HG02885 (cell line): Measurements from ENCODE around the gene ENG.

Source experiments
- ATAC-seq: cut with Tn5 transposase; IDR thresholded peaks from one replicate; pipeline ENCODE4 v1.9.1; 2021; ENCODE audit warnings: mild to moderate bottlenecking; ENCODE audit not compliant: unreplicated experiment, poor library complexity

Gene ENG

GRCh38 chr9:127866535-127866934 lies 12.1 kb upstream of the ENG start:
- ATAC-seq, result no peak

- no peak for ATAC-seq
These were observed 11.4 kb upstream of the ENG start for GRCh38 chr9:127865645-127866464.

GRCh38 chr9:127863191-127863621 lies 8.7 kb upstream of the ENG start:
- ATAC-seq, result no peak

- ATAC-seq, result no peak
These were observed 7.9 kb upstream of the ENG start for GRCh38 chr9:127862075-127863011.

- ATAC-seq, result no peak
These were observed 6.3 kb upstream of the ENG start for GRCh38 chr9:127860779-127861178.

- no peak for ATAC-seq
These were observed 5.8 kb upstream of the ENG start for GRCh38 chr9:127860260-127860659.

GRCh38 chr9:127858041-127858512 lies 3.6 kb upstream of the ENG start:
- ATAC-seq, result no peak

- no peak for ATAC-seq
These were observed 2.8 kb upstream of the ENG start for GRCh38 chr9:127857278-127857677.

- ATAC-seq, result no peak
These were observed 2.3 kb upstream of the ENG start for GRCh38 chr9:127856729-127857116.

GRCh38 chr9:127856094-127856728 lies 1.8 kb upstream of the ENG start:
- no peak for ATAC-seq

GRCh38 chr9:127855522-127855921 lies 1.1 kb upstream of the ENG start:
- ATAC-seq, result no peak

GRCh38 chr9:127854960-127855359 lies 502 bp upstream of the ENG start:
- ATAC-seq, result no peak

- no peak for ATAC-seq
These were observed 910 bp downstream of the ENG start for GRCh38 chr9:127853312-127854183.

- ATAC-seq, result no peak
These were observed 1.6 kb downstream of the ENG start for GRCh38 chr9:127852829-127853228.

- ATAC-seq, result no peak
These were observed 4.1 kb downstream of the ENG start for GRCh38 chr9:127850286-127850830.

- no peak for ATAC-seq
These were observed 5.5 kb downstream of the ENG start for GRCh38 chr9:127848756-127849504.

- ATAC-seq, result no peak
These were observed 6.4 kb downstream of the ENG start for GRCh38 chr9:127847833-127848755.

- ATAC-seq, result no peak
These were observed 7.3 kb downstream of the ENG start for GRCh38 chr9:127847178-127847510.
